Measurements from ENCODE around the gene UBXN11.

UBXN11 gene

DNA sequence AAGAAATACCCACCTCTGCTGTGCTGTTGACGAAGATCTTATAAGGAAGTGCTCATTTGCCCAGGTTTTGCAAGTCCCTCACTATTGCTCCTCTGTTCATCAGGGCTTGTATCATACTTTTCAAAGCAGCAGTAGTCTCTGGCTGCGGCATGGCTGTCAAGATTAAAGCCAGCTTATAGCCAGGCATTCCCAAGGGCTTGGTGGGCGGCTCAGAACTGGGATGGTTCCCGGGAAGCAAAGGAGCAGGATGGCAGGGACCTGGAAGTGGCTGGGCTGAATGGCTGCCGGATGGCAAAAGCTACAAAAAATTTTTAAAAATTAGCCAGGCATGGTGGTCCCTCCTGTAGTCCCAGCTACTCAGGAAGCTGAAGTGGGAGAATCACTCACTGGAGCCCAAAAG lies 43.2 kb downstream of the UBXN11 start:
- DNase-seq = no peak

DNA sequence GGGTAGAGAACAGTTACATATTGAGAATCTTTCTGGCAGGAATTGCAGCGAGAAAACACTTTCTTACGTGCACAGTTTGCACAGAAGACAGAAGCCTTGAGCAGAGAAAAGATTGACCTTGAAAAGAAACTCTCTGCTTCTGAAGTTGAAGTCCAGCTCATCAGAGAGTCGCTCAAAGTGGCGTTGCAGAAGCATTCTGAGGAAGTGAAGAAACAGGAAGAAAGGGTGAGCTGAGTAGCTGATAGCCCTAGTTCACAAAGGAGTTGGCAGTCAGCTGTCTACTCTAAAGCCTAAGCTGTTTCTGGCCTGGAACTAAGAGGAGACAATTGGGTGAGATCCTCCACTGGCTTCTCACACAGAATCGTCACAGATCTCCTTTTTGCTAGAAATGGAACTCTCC lies 46.9 kb downstream of the UBXN11 start:
- DNase-seq = no peak

DNA sequence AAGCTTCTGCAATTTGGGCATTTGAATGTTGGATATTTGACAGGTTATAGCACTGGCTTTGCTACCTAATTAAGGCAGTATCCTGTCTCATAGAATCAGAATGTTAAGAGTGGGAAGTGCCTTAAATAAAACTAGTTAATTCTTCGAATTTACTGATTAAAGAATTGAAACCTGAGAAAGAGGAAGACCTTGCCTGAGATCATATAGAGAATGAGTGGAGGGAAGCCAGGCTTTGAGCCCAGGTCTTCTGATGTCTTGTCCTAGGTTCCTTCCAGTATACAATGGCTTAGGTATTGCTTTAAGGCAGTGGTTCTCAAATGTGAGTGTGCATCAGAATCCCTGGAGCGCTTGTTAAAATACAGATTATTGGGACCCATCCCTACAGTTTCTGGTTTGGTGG lies 47.4 kb downstream of the UBXN11 start:
- no peak for DNase-seq

DNA sequence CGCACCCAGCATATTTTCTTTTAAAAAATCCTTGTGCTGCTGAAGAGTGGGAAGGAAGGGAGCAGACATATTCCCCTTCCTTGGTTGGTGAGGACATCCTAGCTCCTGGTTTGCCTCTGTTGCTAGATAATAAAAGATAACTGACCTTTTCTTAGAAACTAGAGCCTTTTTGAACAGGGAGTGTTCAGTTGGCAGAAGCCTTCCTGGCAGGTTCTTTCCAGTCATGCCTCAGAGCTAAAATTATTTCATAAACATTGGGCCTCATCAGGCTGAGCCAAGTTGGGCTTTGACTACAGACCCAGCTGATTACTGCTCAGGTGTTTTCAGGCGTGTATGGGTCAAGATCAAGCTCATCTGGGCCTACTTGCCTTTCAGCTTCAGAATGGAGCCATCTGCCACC lies 49.2 kb downstream of the UBXN11 start:
- DNase-seq = no peak

DNA sequence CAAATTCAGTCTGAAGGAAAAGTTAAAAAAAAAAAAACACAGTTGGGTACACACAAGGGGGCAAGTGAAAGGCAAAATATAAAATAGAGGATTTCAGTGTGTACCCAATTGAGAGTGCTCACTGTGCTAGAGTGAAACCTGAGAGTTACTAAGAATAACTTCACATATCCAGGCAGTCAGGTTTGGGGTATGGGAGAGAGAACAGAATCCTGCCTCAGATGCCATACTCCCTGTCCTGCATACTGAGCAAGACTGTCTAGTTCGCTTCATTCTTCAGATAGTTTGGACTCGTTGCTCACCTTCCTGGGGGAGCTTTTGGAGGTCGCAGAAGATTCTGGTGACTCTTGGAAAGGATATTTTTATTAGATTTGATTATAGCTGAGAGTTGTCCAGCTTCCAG lies 52.0 kb downstream of the UBXN11 start:
- DNase-seq = no peak

DNA sequence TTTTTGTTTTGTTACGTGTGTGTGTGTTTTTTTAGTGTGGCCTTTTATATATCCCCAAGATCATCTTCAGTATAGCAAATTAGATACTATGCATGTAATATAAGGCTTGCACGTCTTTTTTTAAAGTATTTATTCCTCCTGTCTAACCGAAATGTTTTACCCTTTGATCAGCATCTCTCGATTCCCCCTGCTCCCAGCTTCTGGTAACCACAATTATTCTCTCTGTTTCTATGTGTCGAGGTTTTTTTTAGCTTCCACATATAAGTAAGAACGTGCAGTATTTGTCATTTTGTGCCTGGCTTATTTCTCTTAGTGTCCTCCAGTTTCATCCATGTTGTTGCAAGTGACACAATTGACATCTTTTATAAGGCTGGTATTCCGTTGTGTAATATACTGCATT lies 53.7 kb downstream of the UBXN11 start:
- no peak for DNase-seq

DNA sequence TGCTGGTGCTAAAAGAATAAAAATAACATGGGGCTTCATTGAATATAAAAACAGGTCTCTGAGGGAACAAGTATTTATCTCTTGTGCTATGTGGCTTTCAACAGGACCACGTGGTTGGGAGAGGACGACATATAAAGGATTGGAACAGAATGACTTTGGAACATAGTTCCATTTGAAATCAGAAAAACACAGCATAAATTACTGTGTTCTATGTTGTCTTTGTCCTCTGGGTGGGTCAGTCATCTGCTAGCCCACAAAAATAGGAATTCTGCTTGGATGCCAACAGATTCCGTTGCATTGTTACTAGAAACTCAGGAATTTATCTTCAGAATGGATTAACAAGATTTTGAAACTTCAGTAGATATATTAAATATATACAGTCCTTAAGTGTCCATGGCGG lies 66.5 kb downstream of the UBXN11 start:
- DNase-seq = no peak

DNA sequence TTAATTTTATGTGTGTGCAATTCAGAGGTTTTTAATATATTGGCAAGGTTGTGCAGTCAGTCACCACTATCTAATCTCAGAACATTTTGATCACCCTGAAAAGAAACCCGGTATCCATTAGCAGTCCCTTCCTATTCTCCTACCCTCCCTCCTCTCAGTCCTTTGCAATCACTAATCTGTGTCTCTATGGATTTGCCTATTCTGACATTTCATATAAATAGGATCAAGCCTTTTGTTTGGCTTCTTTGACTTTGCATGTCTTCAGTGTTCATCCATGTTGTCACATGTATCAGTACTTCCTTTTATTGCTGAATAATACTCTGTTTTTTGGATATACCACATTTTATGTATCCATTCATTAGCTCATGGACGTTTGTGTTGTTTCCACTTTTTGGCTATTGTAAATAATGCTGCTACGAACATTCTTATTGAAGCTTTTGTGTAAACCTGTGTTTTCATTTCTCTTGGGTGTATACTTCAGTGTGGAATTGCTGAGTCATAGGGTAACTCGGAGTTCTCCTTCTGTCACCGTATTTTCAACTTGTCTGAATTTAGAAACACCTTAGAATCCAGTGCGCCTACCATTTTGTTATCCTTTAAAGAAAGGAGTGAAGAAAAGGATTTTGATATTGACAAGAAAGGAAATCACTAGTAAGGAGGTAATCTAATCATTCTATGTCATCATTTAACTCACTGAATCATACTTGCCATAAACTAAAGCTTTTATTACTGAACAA lies 69.0 kb downstream of the UBXN11 start:
- DNase-seq = no peak

DNA sequence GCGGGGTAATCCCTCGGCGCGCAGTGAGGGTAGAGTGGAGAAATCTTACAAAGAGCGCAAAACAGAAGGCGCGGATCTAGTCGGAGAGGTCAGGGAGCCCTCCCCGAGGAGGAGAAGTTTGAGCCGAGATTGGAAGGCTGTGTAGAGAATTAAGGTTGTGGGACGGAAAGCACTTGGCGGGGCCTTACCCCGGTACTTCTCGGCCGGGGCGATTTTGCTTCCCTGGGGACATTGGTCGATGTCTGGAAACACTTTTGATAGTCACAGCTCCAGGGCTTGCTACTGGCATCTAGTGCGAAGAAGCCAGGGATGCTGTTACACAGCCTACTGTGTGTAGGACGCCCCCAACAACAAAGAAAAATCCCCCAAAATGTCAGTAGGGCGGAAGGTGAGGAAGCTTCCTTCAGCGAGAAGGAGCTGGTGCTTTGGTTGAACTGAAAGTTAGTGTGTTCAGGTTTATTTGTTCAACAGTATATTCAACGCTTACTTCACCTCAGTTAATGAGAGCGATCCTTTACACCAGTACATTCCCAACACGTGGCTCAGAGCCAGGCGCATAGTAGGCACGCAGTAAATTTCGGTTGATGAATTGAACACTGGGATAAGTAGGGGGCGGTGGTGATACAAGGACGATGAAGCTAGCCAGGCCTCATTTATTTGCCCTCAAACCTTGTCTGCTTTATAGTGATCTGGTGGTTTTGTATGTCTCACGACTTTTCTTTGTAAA lies 71.6 kb downstream of the UBXN11 start:
- peak; percentile 23 for DNase-seq

DNA sequence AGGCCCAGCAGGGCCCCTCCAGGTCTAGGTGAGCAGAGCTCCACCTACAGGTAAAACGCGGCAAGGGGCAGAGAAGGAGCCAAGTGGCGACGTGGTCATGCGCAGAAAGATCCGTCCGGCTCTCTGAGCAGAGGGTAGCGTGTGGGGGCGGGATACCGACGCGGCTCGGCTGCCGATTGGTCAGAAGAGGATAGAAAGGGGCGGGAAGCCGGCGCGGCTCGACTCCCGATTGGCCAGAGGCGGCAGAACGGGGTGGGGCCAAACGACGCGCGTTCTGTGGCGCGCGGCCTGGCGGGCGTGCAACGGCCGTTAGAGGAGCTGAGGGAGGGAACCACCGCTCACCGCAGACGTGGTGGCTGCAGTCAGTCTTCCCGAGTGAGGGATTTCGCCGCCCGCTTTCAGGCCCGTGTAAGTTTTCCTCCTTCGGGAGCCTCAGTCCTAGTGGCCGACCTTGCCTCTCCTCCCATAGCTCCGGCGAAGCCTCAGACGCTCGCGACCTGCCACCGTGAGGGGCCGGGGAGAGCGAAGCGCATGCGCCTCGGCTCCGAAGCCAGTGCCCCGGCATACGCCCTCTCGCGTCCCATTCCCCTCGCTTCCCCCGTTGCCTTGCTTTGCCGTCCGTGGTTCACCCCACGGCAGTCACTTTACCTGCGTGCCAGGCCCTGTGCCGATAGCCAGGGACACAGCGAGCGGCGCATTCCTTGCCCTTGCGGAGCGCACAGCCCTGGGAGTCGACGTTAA lies 72.4 kb downstream of the UBXN11 start, which contains the start of gene CEP85:
TSS of gene CEP85 (plus strand) at position 298 of the 741 bp plus-strand sequence. CDS start 5,584 bp downstream, outside the sequence.
- DNase-seq = peak; percentile 98
